HepG2 (cell line): Measurements from ENCODE around the gene RBBP8NL. TPM values are rescaled to one million over a fixed set of nuclear protein-coding genes. Genes with fewer than 3 reads are reported as not detected.

Source experiments
- BORCS8-MEF2B ChIP-seq: sonication (generic); formaldehyde crosslinking; IDR thresholded peaks from 2 replicates; pipeline ENCODE4 v1.8.0; 2022; ENCODE audit warnings: mild to moderate bottlenecking, missing genetic modification reagents
- EHMT2 ChIP-seq: fragments of 200-600 bp; sonication (generic); IDR thresholded peaks from 2 replicates; pipeline ENCODE4 v1.7.0; 2017; ENCODE audit warnings: antibody characterized with exemption, low read depth, low read length, borderline replicate concordance
- GMEB2 ChIP-seq: IDR thresholded peaks from 2 replicates; pipeline ENCODE4 v1.6.1; 2016; ENCODE audit warnings: missing biosample characterization, missing genetic modification reagents, low read depth
- IKZF1 ChIP-seq: fragments of 450-650 bp; IDR thresholded peaks from 2 replicates; pipeline ENCODE4 v1.7.1; 2016
- MEF2D ChIP-seq: sonication (generic); formaldehyde crosslinking; IDR thresholded peaks from 2 replicates; pipeline ENCODE4 v1.5.1; 2020; ENCODE audit warnings: mild to moderate bottlenecking, missing genetic modification reagents
- NFYC ChIP-seq: IDR thresholded peaks from 2 replicates; pipeline ENCODE4 v1.6.1; 2016; ENCODE audit warnings: missing genetic modification reagents, missing compliant biosample characterization
- RBAK ChIP-seq: sonication (generic); formaldehyde crosslinking; IDR thresholded peaks from 2 replicates; pipeline ENCODE4 v1.5.1; 2020; ENCODE audit warnings: mild to moderate bottlenecking, missing genetic modification reagents
- RFX5 ChIP-seq: IDR thresholded peaks from 2 replicates; pipeline ENCODE4 v1.6.1; 2011; ENCODE audit warnings: low read depth, low read length, improper control_type of control experiment
- TAF1 ChIP-seq: sonication (generic); formaldehyde crosslinking; IDR thresholded peaks from 2 replicates; pipeline ENCODE4 v1.4.0; 2020; ENCODE audit warnings: missing genetic modification reagents
- TEAD2 ChIP-seq: sonication (generic); formaldehyde crosslinking; IDR thresholded peaks from 2 replicates; pipeline ENCODE4 v1.9.0; 2021; ENCODE audit warnings: missing genetic modification reagents
- ZEB1 ChIP-seq: IDR thresholded peaks from 2 replicates; pipeline ENCODE4 v1.6.1; 2012; ENCODE audit warnings: mild to moderate bottlenecking, low read depth, inconsistent platforms; ENCODE audit not compliant: insufficient replicate concordance
- ZNF121 ChIP-seq: sonication (generic); formaldehyde crosslinking; IDR thresholded peaks from 2 replicates; pipeline ENCODE4 v1.5.0; 2020; ENCODE audit warnings: mild to moderate bottlenecking, missing genetic modification reagents
- ZNF207 ChIP-seq: fragments of 450-650 bp; IDR thresholded peaks from 2 replicates; pipeline ENCODE4 v1.6.1; 2016; ENCODE audit warnings: antibody characterized with exemption, borderline replicate concordance
- ZNF274 ChIP-seq: sonication (generic); formaldehyde crosslinking; IDR thresholded peaks from 2 replicates; pipeline ENCODE4 v1.5.1; 2020; ENCODE audit warnings: mild to moderate bottlenecking, missing genetic modification reagents
- ZNF275 ChIP-seq: sonication (generic); formaldehyde crosslinking; IDR thresholded peaks from 2 replicates; pipeline ENCODE4 v1.8.0; 2022; ENCODE audit warnings: missing genetic modification reagents, mild to moderate bottlenecking, inconsistent platforms, borderline replicate concordance
- ZNF558 ChIP-seq: sonication (generic); formaldehyde crosslinking; IDR thresholded peaks from 2 replicates; pipeline ENCODE4 v1.9.0; 2022; ENCODE audit warnings: mild to moderate bottlenecking, missing genetic modification reagents, borderline replicate concordance
- ZNF616 ChIP-seq: sonication (generic); formaldehyde crosslinking; IDR thresholded peaks from 2 replicates; pipeline ENCODE4 v1.5.0; 2020; ENCODE audit warnings: low read depth, mild to moderate bottlenecking, missing genetic modification reagents
- ZNF652 ChIP-seq: IDR thresholded peaks from 2 replicates; pipeline ENCODE4 v1.6.1; 2016; ENCODE audit warnings: low read depth, borderline replicate concordance
- ZNF816 ChIP-seq: sonication (generic); formaldehyde crosslinking; IDR thresholded peaks from 2 replicates; pipeline ENCODE4 v1.8.0; 2022; ENCODE audit warnings: missing genetic modification reagents, mild to moderate bottlenecking, borderline replicate concordance
- ZSCAN9 ChIP-seq: IDR thresholded peaks from 2 replicates; pipeline ENCODE4 v1.6.1; 2016; ENCODE audit warnings: borderline replicate concordance
- polyA plus RNA-seq, 8 experiments: library from polyadenylated mRNA; depleted of rRNA in 3 of 8; stranded (reverse) in 7 of 8; unstranded in 1 of 8; fragments of >200 nt; fragmentation: Illumina TruSeq in 4 of 8; extraction: Trizol in 4 of 8; gene quantifications; 2 replicates each; pipeline versions ENCODE4 v1.2.1 to v1.2.3, GENCODE V29; 2011 to 2016; ENCODE audit warnings: low read depth in 4 of 8, missing spikeins in 1 of 8, mixed read lengths in 1 of 8; ENCODE audit not compliant: insufficient read depth in 1 of 8
- total RNA-seq, 5 experiments: library from RNA; depleted of rRNA; stranded (reverse); fragments of >200 nt; fragmentation: Illumina TruSeq; extraction: Trizol; gene quantifications; 2 replicates each; pipeline ENCODE4 v1.2.3, GENCODE V29; 2016; ENCODE audit warnings: low read depth in 1 of 5
- TF ChIP-seq, protein P1 (sequence below): IDR thresholded peaks from 2 replicates; pipeline ENCODE4 v1.6.1; 2016
- TF ChIP-seq, protein P2 (sequence below): IDR thresholded peaks from 2 replicates; pipeline ENCODE4 v1.6.1; 2012; ENCODE audit warnings: low read length, improper control_type of control experiment
- TF ChIP-seq, protein P3 (sequence below): sonication (generic); formaldehyde crosslinking; IDR thresholded peaks from 2 replicates; pipeline ENCODE4 v1.8.1; 2023; ENCODE audit warnings: mild to moderate bottlenecking, missing genetic modification reagents, borderline replicate concordance

The RBBP8NL gene
- total and polyA plus RNA-seq, 2 of the 13 experiments (the other 11 are each of a cell fraction or from before 2014, with no cell fraction given) = 0.69 to 0.86 TPM

DNA sequence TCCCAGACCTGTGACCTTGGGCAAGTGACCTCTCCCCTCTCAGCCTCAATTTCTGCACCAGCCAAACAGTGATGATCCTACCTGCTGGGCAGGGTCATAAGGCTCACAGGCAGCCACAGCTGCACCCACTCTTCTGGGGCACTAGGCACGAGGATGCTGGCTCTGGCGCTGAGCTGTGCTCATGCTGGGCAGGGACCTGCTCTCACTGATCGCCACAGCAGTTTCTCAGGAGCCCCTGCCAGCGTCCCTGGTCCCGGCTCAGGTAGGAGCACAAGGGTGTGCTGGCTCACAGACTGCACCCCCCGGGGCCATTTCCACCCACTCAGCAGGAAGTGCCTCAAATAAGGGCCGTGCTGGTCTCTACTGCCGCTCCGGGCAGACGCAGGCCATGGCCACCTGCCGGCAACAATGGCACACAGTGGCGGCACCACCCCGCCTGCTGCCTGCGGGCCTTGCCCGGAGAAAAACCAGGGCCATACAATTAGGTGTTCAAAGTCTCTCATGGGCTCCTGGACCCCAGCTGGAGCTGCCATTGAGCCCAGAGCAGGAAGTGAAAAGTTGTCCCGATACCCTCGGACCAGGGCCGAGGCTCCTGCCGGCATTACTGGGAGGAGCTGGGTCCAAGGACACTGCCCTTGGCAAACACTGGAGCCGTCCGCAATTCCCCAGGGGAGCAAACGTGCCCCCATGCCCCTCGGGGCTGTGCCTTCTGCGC, 15.7 kb downstream of the RBBP8NL start (continued):
- TF ChIP-seq ZEB1 (peak; percentile 27), ZSCAN9 (CRISPR knock-in tag) (0 out of 2 replicates have a peak, but pooled peaks have one; percentile 15), EHMT2 (no peak), ZNF652 (CRISPR knock-in tag) (no peak), ZNF274 (CRISPR knock-in tag) (no peak; the same call in 1 of the 2 replicates), TAF1 (CRISPR knock-in tag) (no peak; the same call in 1 of the 2 replicates), ZNF121 (CRISPR knock-in tag) (peak; percentile 30; the same call in 1 of the 2 replicates), TEAD2 (CRISPR knock-in tag) (no peak), NFYC (0 out of 2 replicates have a peak, but pooled peaks have one; percentile 28), RBAK (CRISPR knock-in tag) (no peak), ZNF816 (no peak), RFX5 (no peak), ZNF558 (CRISPR knock-in tag) (no peak), IKZF1 (no peak), BORCS8-MEF2B (CRISPR knock-in tag) (peak; percentile 89), GMEB2 (CRISPR knock-in tag) (no peak), ZNF275 (no peak), ZNF207 (no peak), MEF2D (CRISPR knock-in tag) (no peak), ZNF616 (CRISPR knock-in tag) (peak; percentile 61; the same call in 1 of the 2 replicates)
- TF ChIP-seq, protein P1, sequence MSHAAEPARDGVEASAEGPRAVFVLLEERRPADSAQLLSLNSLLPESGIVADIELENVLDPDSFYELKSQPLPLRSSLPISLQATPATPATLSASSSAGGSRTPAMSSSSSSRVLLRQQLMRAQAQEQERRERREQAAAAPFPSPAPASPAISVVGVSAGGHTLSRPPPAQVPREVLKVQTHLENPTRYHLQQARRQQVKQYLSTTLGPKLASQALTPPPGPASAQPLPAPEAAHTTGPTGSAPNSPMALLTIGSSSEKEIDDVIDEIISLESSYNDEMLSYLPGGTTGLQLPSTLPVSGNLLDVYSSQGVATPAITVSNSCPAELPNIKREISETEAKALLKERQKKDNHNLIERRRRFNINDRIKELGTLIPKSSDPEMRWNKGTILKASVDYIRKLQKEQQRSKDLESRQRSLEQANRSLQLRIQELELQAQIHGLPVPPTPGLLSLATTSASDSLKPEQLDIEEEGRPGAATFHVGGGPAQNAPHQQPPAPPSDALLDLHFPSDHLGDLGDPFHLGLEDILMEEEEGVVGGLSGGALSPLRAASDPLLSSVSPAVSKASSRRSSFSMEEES (CRISPR knock-in tag) = peak; percentile 31; the same call in 1 of the 2 replicates
- TF ChIP-seq, protein P2, sequence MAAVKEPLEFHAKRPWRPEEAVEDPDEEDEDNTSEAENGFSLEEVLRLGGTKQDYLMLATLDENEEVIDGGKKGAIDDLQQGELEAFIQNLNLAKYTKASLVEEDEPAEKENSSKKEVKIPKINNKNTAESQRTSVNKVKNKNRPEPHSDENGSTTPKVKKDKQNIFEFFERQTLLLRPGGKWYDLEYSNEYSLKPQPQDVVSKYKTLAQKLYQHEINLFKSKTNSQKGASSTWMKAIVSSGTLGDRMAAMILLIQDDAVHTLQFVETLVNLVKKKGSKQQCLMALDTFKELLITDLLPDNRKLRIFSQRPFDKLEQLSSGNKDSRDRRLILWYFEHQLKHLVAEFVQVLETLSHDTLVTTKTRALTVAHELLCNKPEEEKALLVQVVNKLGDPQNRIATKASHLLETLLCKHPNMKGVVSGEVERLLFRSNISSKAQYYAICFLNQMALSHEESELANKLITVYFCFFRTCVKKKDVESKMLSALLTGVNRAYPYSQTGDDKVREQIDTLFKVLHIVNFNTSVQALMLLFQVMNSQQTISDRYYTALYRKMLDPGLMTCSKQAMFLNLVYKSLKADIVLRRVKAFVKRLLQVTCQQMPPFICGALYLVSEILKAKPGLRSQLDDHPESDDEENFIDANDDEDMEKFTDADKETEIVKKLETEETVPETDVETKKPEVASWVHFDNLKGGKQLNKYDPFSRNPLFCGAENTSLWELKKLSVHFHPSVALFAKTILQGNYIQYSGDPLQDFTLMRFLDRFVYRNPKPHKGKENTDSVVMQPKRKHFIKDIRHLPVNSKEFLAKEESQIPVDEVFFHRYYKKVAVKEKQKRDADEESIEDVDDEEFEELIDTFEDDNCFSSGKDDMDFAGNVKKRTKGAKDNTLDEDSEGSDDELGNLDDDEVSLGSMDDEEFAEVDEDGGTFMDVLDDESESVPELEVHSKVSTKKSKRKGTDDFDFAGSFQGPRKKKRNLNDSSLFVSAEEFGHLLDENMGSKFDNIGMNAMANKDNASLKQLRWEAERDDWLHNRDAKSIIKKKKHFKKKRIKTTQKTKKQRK = no peak
- TF ChIP-seq, protein P3, sequence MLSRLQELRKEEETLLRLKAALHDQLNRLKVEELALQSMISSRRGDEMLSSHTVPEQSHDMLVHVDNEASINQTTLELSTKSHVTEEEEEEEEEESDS (CRISPR knock-in tag) = peak; percentile 74; the same call in 1 of the 2 replicates
